Measurements from ENCODE around the gene HADHA. TPM values are rescaled to one million over a fixed set of nuclear protein-coding genes. Genes with fewer than 3 reads are reported as not detected.

The HADHA gene
- total RNA-seq, 1 experiment from 2014 or later, result 101 TPM

DNA sequence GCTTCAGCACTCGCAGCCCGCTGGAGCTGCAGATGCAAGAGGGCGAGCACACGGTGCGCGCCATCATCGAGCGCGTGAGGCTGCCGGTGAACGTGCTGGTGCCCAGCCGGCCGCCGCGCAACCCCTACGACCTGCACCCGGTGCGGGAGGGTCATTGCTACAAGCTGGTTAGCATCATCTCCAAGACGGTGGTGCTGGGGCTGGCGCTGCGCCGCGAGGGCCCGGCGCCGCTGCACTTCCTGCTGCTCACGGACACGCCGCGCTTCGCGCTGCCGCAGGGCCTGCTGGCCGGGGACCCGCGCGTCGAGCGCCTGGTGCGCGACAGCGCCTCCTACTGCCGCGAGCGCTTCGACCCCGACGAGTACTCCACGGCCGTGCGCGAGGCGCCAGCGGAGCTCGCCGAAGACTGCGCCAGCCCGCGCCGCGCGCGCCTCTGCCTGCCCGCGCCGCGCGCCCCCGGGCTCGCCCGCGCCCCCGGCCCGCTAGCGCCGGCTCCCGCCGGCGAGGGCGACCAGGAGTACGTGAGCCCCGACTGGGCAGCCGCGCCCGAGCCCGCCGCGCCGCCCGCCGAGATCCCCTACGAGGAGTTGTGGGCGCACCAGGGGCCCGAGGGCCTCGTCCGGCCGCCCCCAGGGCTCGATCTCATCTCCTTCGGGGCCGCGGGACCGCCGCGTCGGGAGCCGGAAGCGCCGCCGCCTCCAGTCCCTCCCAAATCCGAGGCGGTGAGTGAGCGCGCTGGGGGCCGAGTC lies 59.7 kb downstream of the HADHA start:
- DNase-seq (ENCODE audit: low read depth, low spot score), result peak; percentile 15
- POLR2A ChIA-PET, result no interaction called here

More for the DNA sequence above, 59.7 kb downstream of the HADHA start:
- ChIA-PET RAD21 (ENCODE audit: low non-redundant PET in 1 of 2, low total read pairs in 2 of 2, uncharacterized antibody in 2 of 2, unreplicated experiment in 2 of 2) (no interaction called here), CTCF (interaction anchor here (1.0 kb wide), 1 partner anchor 13 kb away, joined by 3 read pairs; no protein-coding TSS in a partner anchor)
- H3K9ac ChIP-seq (ENCODE audit: low read length), result peak overlapping the region; percentile 65
- H3K79me2 ChIP-seq (ENCODE audit: insufficient read depth, low read length), result no peaks in the 10 kb centered on the region
- no peaks in the 10 kb centered on the region for H3K9me2 ChIP-seq (ENCODE audit: insufficient read depth)
- H3K4me3 ChIP-seq (replicated peaks in 1 of 2; ENCODE audit: low read depth in 1 of 2, low read length in 2 of 2), result peak overlapping the region; percentile 44 to 58
- peak overlapping the region; percentile 36; the same call in 1 of the 2 replicates for H3K27ac ChIP-seq (ENCODE audit: low read depth, low read length)
- H4K20me1 ChIP-seq (ENCODE audit: insufficient read depth), result no peaks in the 10 kb centered on the region
- BruUV-seq (replicated peaks), result no TSS peak
- H2AFZ ChIP-seq (ENCODE audit: low read depth, low read length, poor library complexity, severe bottlenecking), result no peak overlapping the region
- peaks cover 0 to 9% of the 10 kb centered on the region in 2 experiments; a peak in 1 of 4 replicates for H3K4me1 ChIP-seq (ENCODE audit: control insufficient read depth in 1 of 2, insufficient read depth in 2 of 2, low read length in 2 of 2)
- no peaks in the 10 kb centered on the region for H3K9me3 ChIP-seq (ENCODE audit: control insufficient read depth in 1 of 2, insufficient read depth in 1 of 2, low read depth in 1 of 2, low read length in 2 of 2)
- H3K27me3 ChIP-seq (ENCODE audit: insufficient read depth, low read length), result no peaks in the 10 kb centered on the region
- intact Hi-C loops (cut with micrococcal nuclease), result no loop called here
- TF ChIP-seq YY1 (IDR thresholded peaks at IDR 0.05; ENCODE audit: extremely low read depth, insufficient replicate concordance, low read depth, low read length) (no peak), ZFX (IDR thresholded peaks at IDR 0.05) (0 out of 2 replicates have a peak, but pooled peaks have one; percentile 22), ZNF274 (IDR thresholded peaks at IDR 0.05; ENCODE audit: low read depth, low read length) (no peak), JUND (IDR thresholded peaks at IDR 0.05) (no peak), EZH2 (IDR thresholded peaks at IDR 0.05) (no peak), RAD21 (IDR thresholded peaks at IDR 0.05; ENCODE audit: low read depth) (0 out of 2 replicates have a peak, but pooled peaks have one; percentile 6)
- TF ChIP-seq, protein P1, sequence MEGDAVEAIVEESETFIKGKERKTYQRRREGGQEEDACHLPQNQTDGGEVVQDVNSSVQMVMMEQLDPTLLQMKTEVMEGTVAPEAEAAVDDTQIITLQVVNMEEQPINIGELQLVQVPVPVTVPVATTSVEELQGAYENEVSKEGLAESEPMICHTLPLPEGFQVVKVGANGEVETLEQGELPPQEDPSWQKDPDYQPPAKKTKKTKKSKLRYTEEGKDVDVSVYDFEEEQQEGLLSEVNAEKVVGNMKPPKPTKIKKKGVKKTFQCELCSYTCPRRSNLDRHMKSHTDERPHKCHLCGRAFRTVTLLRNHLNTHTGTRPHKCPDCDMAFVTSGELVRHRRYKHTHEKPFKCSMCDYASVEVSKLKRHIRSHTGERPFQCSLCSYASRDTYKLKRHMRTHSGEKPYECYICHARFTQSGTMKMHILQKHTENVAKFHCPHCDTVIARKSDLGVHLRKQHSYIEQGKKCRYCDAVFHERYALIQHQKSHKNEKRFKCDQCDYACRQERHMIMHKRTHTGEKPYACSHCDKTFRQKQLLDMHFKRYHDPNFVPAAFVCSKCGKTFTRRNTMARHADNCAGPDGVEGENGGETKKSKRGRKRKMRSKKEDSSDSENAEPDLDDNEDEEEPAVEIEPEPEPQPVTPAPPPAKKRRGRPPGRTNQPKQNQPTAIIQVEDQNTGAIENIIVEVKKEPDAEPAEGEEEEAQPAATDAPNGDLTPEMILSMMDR (IDR thresholded peaks at IDR 0.05 in 2 of 3, conservative IDR thresholded peaks at IDR 0.05 in 1 of 3; ENCODE audit: borderline replicate concordance in 1 of 3, insufficient read depth in 1 of 3, low read depth in 2 of 3, low read length in 2 of 3), result peak in 2 of 3 experiments; percentile 31 to 43; a peak in 3 of 6 replicates
- TF ChIP-seq, protein P2, sequence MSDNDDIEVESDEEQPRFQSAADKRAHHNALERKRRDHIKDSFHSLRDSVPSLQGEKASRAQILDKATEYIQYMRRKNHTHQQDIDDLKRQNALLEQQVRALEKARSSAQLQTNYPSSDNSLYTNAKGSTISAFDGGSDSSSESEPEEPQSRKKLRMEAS (IDR thresholded peaks at IDR 0.05), result peak; percentile 55; the same call in 1 of the 2 replicates
- H3K36me3 ChIP-seq (ENCODE audit: control insufficient read depth in 1 of 2, insufficient read depth in 2 of 2, low read length in 2 of 2), result no peaks in the 10 kb centered on the region
- H3K4me2 ChIP-seq (ENCODE audit: low read length), result peak overlapping the region; percentile 71
- ATAC-seq, result peak; percentile 91

All from HCT116 (cell line).